ENCODE results near the gene RNLS. TPM values are rescaled to one million over a fixed set of nuclear protein-coding genes. Genes with fewer than 3 reads are reported as not detected.
A peak's percentile ranks its signal among the peaks of the same experiment; 100 is the strongest.

Gene RNLS
- total and polyA plus RNA-seq, 12 donors: 4.1 to 22.2 (median 17.5) TPM

GRCh38 chr10:88565072-88565471 is 18.0 kb downstream of the RNLS start:
- WGBS, 2 donors: 0 to 9% methylated on average over 1 of the region's 1 CpG

GRCh38 chr10:88562152-88562551 is 21.0 kb downstream of the RNLS start:
- no peak for DNase-seq
- no peaks in the 10 kb centered on the region for H3K4me1 ChIP-seq
- no peak for TF ChIP-seq CTCF (IDR thresholded peaks at IDR 0.05)
- no peaks in the 10 kb centered on the region for H3K36me3 ChIP-seq
- no peak overlapping the region for H3K4me3 ChIP-seq
- no peak for ATAC-seq
- 88 to 98% methylated on average over 1 of the region's 1 CpG for WGBS, 2 donors
- H3K9me3 ChIP-seq: no peaks in the 10 kb centered on the region
- H3K27ac ChIP-seq: no peak overlapping the region
- intact Hi-C loops (cut with DNase I): loop anchor here in 1 of 10 donors (10.0 kb wide), 1 partner anchor 233 kb away; no protein-coding TSS in a partner anchor
- H3K27me3 ChIP-seq: no peaks in the 10 kb centered on the region

More at GRCh38 chr10:88565072-88565471, 18.0 kb downstream of the RNLS start:
- DNase-seq (no peak), ATAC-seq (no peak)
- Histone ChIP-seq H3K9me3 (no peaks in the 10 kb centered on the region), H3K4me3 (no peak overlapping the region), H3K27ac (no peak overlapping the region), H3K36me3 (no peaks in the 10 kb centered on the region), H3K27me3 (no peaks in the 10 kb centered on the region), H3K4me1 (no peaks in the 10 kb centered on the region)
- peak in 8 of 9 donors; percentile 5 to 57 (median 42) for TF ChIP-seq CTCF (IDR thresholded peaks at IDR 0.05)
- intact Hi-C loops (cut with DNase I): loop anchor here in 3 of 10 donors (2.0 to 10.0 kb wide), 3 partner anchors 230 to 247 kb away; no protein-coding TSS in a partner anchor

- TF ChIP-seq CTCF (IDR thresholded peaks at IDR 0.05): no peak
- H3K9me3 ChIP-seq: no peaks in the 10 kb centered on the region
- no peaks in the 10 kb centered on the region for H3K27me3 ChIP-seq
- no peak overlapping the region for H3K27ac ChIP-seq
- ATAC-seq (no peak), DNase-seq (no peak)
- H3K4me3 ChIP-seq: no peak overlapping the region
- intact Hi-C loops (cut with DNase I): loop anchor here in 6 of 10 donors (10.0 kb wide), 5 partner anchors 123 to 303 kb away; no protein-coding TSS in a partner anchor
- WGBS, 2 donors: 84 to 87% methylated on average over 2 of the region's 2 CpGs
- no peaks in the 10 kb centered on the region for H3K4me1 ChIP-seq
- H3K36me3 ChIP-seq: no peaks in the 10 kb centered on the region
These were observed 25.5 kb downstream of the RNLS start for GRCh38 chr10:88557658-88558057.

- H3K4me1 ChIP-seq: no peaks in the 10 kb centered on the region
- H3K4me3 ChIP-seq: no peak overlapping the region
- WGBS, 2 donors: 85 to 90% methylated on average over 1 of the region's 1 CpG
- H3K9me3 ChIP-seq: no peaks in the 10 kb centered on the region
- intact Hi-C loops (cut with DNase I): loop anchor here in 6 of 10 donors (10.0 kb wide), 5 partner anchors 122 to 302 kb away; no protein-coding TSS in a partner anchor
- no peak overlapping the region for H3K27ac ChIP-seq
- DNase-seq (no peak), ATAC-seq (no peak)
- H3K36me3 ChIP-seq: no peaks in the 10 kb centered on the region
- no peaks in the 10 kb centered on the region for H3K27me3 ChIP-seq
- no peak for TF ChIP-seq CTCF (IDR thresholded peaks at IDR 0.05)
These were observed 25.9 kb downstream of the RNLS start for GRCh38 chr10:88557256-88557655.

Measured in heart right ventricle (tissue), 16 donors.